Adrenal gland (tissue), 12 donors: ENCODE measurements around the gene SPAG5. TPM values are rescaled to one million over a fixed set of nuclear protein-coding genes. Genes with fewer than 3 reads are reported as not detected.

Experiments
- DNase-seq, 7 donors: peaks; one replicate each; pipeline ENCODE4 v3.0.0-alpha.2; 2019 to 2020
- H3K27ac ChIP-seq, 5 donors: fragments of 200-600 bp; sonication (generic) in 4 of 5; 1 replicate in 3 of 5; 2 replicates in 2 of 5; pipeline versions ENCODE4 v1.5.1 to v1.8.0; 2016 to 2020; ENCODE audit warnings: mild to moderate bottlenecking in 1 of 5
- H3K27me3 ChIP-seq: fragments of 200-600 bp; 2 replicates; pipeline ENCODE4 v1.8.0; 2021
- H3K36me3 ChIP-seq, 2 donors: fragments of 200-600 bp; replicated peaks in 1 of 2; 1 replicate in 1 of 2; 2 replicates in 1 of 2; pipeline versions ENCODE4 v1.5.1 to v1.8.0; 2018 to 2022
- H3K4me1 ChIP-seq, 2 donors: fragments of 200-600 bp; replicated peaks in 1 of 2; 1 replicate in 1 of 2; 2 replicates in 1 of 2; pipeline versions ENCODE4 v1.5.1 to v1.8.0; 2018 to 2021
- H3K4me3 ChIP-seq, 4 donors: fragments of 200-600 bp; sonication (generic) in 3 of 4; one replicate each; pipeline ENCODE4 v1.5.1; 2016 to 2018
- H3K9me3 ChIP-seq, 3 donors: fragments of 200-600 bp; sonication (generic) in 1 of 3; replicated peaks in 1 of 3; 1 replicate in 2 of 3; 2 replicates in 1 of 3; pipeline versions ENCODE4 v1.5.1 to v1.8.0; 2016 to 2021
- CTCF ChIP-seq, 6 experiments: fragments of 450-650 bp in 4 of 6; fragments of 200-600 bp in 2 of 6; sonication (generic) in 1 of 6; IDR thresholded peaks; 1 replicate in 5 of 6; 2 replicates in 1 of 6; pipeline versions ENCODE4 v1.5.1 to v1.8.0; 2016 to 2021; ENCODE audit warnings: antibody characterized with exemption in 6 of 6, mild to moderate bottlenecking in 2 of 6, moderate library complexity in 1 of 6
- POLR2A ChIP-seq, 2 donors: fragments of 450-650 bp; IDR thresholded peaks; one replicate each; pipeline ENCODE4 v1.6.1; 2017; ENCODE audit warnings: antibody characterized with exemption in 2 of 2, mild to moderate bottlenecking in 2 of 2, moderate library complexity in 1 of 2
- WGBS, 4 donors: extraction: QIAGEN DNeasy Blood & Tissue Kit in 2 of 4; methylation state at CpG; one replicate each; pipeline versions ENCODE4 v1.1.5 to v1.1.7; 2013 to 2017; 5-methylcytosine and 5-hydroxymethylcytosine counted together
- intact Hi-C, 2 donors: fragments of 100-400 bp; cut with DNase I; formaldehyde crosslinking; loops; one replicate each; pipeline versions ENCODE4 v1.14.1 to v1.15.0; 2022 to 2023
- polyA plus RNA-seq, 3 donors: library from polyadenylated mRNA; stranded (reverse); fragments of 200-250 nt in 2 of 3; fragments of 350-450 nt in 1 of 3; fragmentation: Illumina TruSeq in 1 of 3; extraction: RNeasy Lipid Tissue Mini Kit (QIAGEN cat#74804) in 1 of 3; gene quantifications; one replicate each; pipeline ENCODE4 v1.2.3, GENCODE V29; 2013 to 2014
- total RNA-seq, 9 donors: library from RNA; depleted of rRNA in 4 of 9; stranded (reverse); fragments of >200 nt in 4 of 9; fragments of 120-200 nt in 1 of 9; fragmentation: NEBNext Ultra II Directional in 1 of 9; extraction: Animal tissue kit (Norgen Biotek cat#: 25700) in 1 of 9; gene quantifications; one replicate each; pipeline versions ENCODE4 v1.1.0 to v1.2.4, GENCODE V29; 2013 to 2023
- donor health status: healthy with polysubstance abuse.
- donor health status: Bipolar disorder and iron deficiency.
- donor health status: DM: yes; HTN: yes; CAD: no.
- donor health status: DM: no; HTN: no; CAD: no.
- donor health status: DM: no; HTN: no; CAD: no.
- donor health status: DM: yes; HTN: yes; CAD: no.

The SPAG5 gene
- total and polyA plus RNA-seq, 12 donors, result 0.97 to 35.6 (median 4.3) TPM

DNA sequence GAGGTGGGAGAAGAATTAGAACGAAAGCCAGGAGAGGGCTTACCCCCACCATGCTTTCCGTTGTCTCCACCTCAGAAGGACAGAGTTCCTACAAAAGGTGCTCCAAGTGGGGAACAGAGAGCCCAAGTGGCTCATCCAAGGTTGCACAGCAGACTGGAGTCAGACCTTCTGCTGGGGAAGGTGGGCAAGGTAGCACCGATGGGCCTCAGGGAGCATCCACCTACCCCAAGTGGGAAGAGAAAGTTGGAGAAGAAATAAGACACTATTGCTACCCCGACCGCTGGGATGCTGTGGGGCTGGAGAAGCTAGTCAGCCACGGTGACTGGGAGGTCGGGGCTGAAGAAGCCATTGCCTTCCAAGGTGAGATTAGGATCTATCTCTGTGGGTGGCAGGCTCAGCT is 67.9 kb downstream of the SPAG5 start:
- intact Hi-C loops, result loop anchor here in 1 of 2 donors (5.0 kb wide), 1 partner anchor 34 kb away; no protein-coding TSS in a partner anchor
- 62 to 70% (median 69%) methylated on average over 7 of the region's 7 CpGs for WGBS, 4 donors

GRCh38 chr17:28530250-28530649 is 68.6 kb downstream of the SPAG5 start:
- no peaks in the 10 kb centered on the region for H3K9me3 ChIP-seq
- H3K4me1 ChIP-seq, result no peaks in the 10 kb centered on the region
- no peaks in the 10 kb centered on the region for H3K36me3 ChIP-seq
- H3K27ac ChIP-seq, result no peak overlapping the region
- peaks cover 5% of the 10 kb centered on the region for H3K27me3 ChIP-seq
- no peak overlapping the region for H3K4me3 ChIP-seq
- intact Hi-C loops, result loop anchor here in 1 of 2 donors (5.0 kb wide), 1 partner anchor 33 kb away; no protein-coding TSS in a partner anchor
- DNase-seq, result no peak
- no peak for TF ChIP-seq POLR2A (IDR thresholded peaks at IDR 0.05)
- no peak for TF ChIP-seq CTCF (IDR thresholded peaks at IDR 0.05)
- 65 to 80% (median 72%) methylated on average over 4 of the region's 4 CpGs for WGBS, 4 donors

More for the DNA sequence above, 67.9 kb downstream of the SPAG5 start:
- Histone ChIP-seq H3K4me3 (no peak overlapping the region), H3K9me3 (no peaks in the 10 kb centered on the region), H3K36me3 (no peaks in the 10 kb centered on the region), H3K4me1 (no peaks in the 10 kb centered on the region), H3K27ac (no peak overlapping the region), H3K27me3 (peaks cover 5% of the 10 kb centered on the region)
- TF ChIP-seq CTCF (IDR thresholded peaks at IDR 0.05) (no peak), POLR2A (IDR thresholded peaks at IDR 0.05) (no peak)
- DNase-seq, result no peak

DNA sequence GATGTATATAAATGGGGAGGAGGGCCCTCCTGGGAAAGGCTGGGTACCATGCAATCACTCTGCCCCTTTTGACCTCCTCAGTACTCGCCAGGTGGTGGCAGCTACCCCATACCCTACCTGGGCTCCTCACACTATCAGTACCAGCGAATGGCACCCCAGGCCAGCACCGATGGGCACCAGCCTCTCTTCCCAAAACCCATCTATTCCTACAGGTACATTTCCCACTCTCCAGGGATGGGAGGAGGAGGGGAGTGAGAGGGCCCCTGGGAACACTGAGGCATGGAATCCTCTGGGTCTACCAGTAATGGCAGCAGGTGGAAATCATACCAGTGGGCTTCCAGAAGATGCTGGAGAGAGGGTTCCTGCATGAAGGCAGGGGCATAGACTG is 69.8 kb downstream of the SPAG5 start:
- Histone ChIP-seq H3K27ac (no peak overlapping the region), H3K4me3 (no peak overlapping the region), H3K36me3 (no peaks in the 10 kb centered on the region), H3K9me3 (no peaks in the 10 kb centered on the region), H3K27me3 (peaks cover 5% of the 10 kb centered on the region), H3K4me1 (no peaks in the 10 kb centered on the region)
- TF ChIP-seq CTCF (IDR thresholded peaks at IDR 0.05), result no peak
- no peak for TF ChIP-seq POLR2A (IDR thresholded peaks at IDR 0.05)
- intact Hi-C loops, result no loop called here
- no peak for DNase-seq
- 70 to 91% (median 80%) methylated on average over 3 of the region's 3 CpGs for WGBS, 4 donors

GRCh38 chr17:28528327-28529012 is 70.4 kb downstream of the SPAG5 start:
- TF ChIP-seq POLR2A (IDR thresholded peaks at IDR 0.05), result no peak
- no peak for TF ChIP-seq CTCF (IDR thresholded peaks at IDR 0.05)
- H3K9me3 ChIP-seq, result no peaks in the 10 kb centered on the region
- H3K4me3 ChIP-seq, result no peak overlapping the region
- intact Hi-C loops, result no loop called here
- peaks cover 5% of the 10 kb centered on the region for H3K27me3 ChIP-seq
- no peaks in the 10 kb centered on the region for H3K36me3 ChIP-seq
- H3K4me1 ChIP-seq, result no peaks in the 10 kb centered on the region
- H3K27ac ChIP-seq, result no peak overlapping the region
- DNase-seq, result no peak
- WGBS, 4 donors, result 79 to 81% (median 80%) methylated on average over 5 to 9 of the region's 9 CpGs
